ENCODE results near the gene REEP3.
"Not testable (repeated sequence)": the region's sequence is repeated elsewhere in the genome, so short reads cannot be mapped to it uniquely, and the experiment has no call there.

REEP3 gene, protein sequence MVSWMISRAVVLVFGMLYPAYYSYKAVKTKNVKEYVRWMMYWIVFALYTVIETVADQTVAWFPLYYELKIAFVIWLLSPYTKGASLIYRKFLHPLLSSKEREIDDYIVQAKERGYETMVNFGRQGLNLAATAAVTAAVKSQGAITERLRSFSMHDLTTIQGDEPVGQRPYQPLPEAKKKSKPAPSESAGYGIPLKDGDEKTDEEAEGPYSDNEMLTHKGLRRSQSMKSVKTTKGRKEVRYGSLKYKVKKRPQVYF

DNA sequence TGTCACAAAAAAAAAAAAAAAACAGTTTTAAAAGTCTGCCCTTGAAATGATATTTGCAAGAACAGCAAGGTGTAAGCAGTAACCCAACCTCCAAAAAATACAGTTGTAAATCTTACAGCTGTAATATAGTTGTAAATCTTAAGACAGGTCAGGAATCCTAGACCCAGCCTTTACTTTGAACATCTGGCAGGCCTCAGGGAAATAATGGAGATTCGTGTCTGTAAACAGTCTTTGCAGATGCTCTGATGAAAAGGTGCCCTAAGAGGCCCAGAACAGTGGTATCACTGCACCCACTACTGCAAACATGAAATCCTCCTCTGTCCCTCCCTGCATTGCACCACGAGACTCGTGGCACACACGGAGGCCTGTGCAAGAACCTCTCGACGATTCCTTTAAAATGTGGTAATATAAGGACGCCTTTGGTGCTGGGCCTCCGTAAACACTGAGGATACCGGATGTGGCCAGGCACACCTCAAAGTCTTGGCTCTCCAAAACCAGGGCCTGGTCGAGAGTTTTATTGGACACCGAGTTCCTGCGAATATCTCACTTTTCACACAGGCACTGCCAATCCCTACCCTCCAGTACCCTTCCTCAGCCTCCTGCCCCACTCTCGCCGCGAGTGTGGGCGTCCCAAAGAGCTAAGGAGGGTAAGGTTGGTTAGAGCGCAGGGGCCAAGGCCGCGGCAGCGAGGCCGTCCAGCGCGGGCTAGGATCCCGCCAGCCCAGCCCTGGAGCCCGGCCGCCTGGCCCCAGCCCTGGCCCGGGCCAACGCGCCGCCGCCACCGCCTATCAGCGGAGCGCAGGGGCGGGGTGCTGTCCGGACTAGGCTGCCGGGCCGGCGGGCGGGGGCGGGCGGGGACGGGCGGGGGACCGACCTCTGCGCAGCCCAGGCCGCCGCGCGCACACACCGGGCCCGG, at the start of gene REEP3:
REEP3 (plus strand) TSS at position 902 of the 916 bp plus-strand sequence. CDS start 145 bp downstream, outside the sequence.
- peak; percentile 73 for DNase-seq (ENCODE audit: low read depth, low spot score)

DNA sequence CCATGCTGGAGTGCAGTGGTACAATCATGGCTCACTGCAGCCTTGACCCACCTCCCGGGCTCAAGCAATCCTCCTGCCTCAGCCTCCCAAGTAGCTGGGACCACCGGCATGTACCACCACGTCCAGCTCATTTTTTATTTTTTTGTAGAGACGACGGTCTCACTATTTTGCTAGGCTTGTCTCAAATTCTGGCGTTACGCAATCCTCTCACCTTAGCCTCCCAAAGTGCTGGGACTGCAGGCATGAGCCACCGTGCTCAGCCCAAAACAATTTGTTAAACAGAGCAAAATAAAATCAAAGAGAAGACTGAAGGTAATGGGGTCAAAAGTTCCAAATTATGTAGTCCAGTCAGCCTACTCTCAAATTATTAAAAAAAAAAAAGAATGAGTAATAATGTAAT, 46.7 kb upstream of the REEP3 start:
- DNase-seq (ENCODE audit: low read depth, low spot score), result no peak

DNA sequence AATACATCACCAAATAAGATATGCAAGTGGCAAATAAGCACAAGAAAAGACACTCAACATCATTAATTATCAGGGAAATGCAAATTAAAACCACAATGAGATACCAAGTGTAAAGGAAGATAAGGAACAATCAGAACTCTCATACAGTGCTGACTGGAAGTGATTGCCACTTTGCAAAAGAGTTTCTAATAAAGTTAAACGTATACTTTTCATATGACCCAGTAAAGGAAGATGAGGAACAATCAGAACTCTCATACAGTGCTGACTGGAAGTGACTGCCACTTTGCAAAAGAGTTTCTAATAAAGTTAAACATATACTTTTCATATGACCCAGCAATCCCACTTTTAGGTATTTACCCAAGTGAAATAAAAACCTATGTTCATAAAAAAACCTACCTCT, 43.3 kb upstream of the REEP3 start:
- no peak for DNase-seq (ENCODE audit: low read depth, low spot score)

DNA sequence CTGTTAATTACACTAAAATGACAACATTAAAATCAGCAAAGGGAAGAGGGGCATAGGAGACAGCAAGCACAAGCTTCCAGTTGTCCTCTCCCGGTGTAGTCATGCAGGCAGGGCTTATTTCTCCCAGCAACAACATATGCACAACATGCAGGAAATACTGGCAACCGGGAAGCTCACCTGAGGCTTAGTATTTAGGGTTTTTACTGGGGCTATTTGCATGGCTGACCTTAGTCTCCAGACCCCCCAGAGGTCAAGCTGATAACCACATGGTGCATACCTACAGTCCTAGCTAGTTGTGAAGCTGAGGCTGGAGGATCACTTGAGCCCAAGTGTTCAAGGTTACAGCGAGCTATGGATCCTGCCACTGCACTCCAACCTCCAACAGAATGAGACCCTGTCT, 42.6 kb upstream of the REEP3 start:
- DNase-seq (ENCODE audit: low read depth, low spot score), result peak; percentile 76

DNA sequence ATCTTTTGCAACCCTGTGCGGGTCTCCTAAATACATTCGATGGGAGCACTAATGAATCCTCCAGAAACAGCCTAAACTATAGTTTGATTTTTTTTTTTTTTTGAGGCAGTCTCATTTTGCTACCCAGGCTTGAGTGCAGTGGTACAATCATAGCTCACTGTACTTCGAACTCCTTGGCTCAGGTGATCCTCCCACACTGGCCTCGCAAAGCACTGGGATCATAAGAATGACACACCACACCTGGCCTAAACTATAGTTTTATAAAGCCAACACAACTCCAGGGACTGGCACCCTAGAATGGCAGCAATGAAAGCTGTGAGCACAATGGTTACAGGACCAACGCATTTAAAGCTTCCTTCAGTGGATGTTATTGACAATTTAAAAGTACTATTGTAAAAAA, 41.0 kb upstream of the REEP3 start:
- DNase-seq (ENCODE audit: low read depth, low spot score), result no peak

DNA sequence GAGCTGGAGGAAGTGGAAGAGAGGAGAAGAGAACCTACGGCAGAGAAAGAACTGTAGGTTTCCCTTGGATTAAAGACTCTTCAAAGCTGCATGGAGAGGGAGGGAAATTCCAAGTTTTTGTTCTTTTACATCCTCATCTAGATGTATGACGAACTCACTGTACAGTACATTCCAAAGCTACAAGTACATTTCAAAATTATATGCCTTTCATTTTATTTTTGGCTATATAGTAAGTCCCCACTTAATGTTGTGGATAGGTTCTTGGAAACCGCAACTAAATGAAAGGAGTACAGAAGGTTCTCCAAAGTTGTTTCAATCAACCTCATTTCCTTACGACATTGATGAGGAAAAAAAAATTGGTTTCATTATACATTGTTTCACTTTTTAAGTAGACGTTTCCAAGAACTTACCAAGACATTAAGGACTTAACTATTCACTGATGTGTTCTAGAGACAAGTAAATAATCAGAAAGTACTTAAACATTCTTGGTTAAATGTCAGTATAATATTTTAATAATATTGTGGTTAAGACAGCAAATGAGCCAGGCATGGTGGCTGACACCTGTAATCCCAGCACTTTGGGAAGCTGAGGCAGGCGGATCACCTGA, 39.3 kb upstream of the REEP3 start:
- DNase-seq (ENCODE audit: low read depth, low spot score), result no peak

DNA sequence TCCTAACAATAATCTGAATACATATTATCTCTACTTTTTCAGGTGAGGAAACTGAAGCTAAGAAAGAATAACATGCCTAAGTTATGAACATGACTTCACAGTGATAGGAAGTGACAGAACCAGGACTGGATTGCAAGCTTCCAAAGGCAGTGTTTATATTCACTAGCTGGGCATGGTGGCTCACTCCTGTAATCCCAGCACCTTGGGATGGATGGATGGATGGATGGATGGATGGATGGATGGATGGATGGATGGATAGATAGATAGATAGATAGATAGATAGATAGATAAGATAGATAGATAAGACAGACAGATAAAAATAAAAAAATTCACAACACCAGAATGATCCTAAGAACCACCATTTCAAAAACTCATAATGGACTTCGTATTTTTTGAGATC, 37.2 kb upstream of the REEP3 start:
- no peak for DNase-seq (ENCODE audit: low read depth, low spot score)

DNA sequence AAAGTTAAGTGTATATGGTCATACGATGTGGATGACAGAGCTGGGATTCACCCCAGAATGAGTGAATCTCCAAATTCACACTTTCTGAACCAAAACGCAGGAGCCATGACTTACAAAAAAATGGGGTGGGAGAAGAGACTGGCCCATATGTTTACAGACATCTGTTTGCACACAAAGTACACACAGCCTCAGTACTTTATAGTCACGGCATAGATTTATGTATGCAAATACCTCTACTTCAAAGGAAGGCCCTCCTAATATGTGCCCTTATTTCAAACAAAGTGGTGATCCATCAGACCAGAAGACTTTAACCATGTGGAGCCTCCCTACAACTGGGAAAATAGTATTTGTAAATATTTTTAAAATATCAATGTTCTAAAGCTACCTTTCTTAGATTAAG, 33.2 kb upstream of the REEP3 start:
- DNase-seq (ENCODE audit: low read depth, low spot score), result no peak

DNA sequence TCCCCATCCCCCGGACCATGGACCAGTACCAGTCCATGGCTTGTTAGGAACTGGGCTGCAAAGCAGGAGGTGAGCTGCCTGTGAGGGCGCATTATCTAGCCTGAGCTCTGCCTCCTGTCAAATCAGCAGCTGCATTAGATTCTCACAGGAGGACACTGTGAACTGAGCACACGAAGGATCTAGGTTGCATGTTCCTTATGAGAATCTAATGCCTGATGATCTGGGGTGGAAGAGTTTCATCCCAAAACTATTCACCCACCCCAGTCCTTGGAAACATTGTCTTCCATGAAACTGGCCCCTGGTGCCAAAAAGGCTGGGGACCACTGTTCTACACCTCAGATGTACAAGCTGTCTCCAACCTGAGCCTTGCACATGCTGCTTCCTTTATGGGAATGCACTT, 31.4 kb upstream of the REEP3 start:
- no peak for DNase-seq (ENCODE audit: low read depth, low spot score)

DNA sequence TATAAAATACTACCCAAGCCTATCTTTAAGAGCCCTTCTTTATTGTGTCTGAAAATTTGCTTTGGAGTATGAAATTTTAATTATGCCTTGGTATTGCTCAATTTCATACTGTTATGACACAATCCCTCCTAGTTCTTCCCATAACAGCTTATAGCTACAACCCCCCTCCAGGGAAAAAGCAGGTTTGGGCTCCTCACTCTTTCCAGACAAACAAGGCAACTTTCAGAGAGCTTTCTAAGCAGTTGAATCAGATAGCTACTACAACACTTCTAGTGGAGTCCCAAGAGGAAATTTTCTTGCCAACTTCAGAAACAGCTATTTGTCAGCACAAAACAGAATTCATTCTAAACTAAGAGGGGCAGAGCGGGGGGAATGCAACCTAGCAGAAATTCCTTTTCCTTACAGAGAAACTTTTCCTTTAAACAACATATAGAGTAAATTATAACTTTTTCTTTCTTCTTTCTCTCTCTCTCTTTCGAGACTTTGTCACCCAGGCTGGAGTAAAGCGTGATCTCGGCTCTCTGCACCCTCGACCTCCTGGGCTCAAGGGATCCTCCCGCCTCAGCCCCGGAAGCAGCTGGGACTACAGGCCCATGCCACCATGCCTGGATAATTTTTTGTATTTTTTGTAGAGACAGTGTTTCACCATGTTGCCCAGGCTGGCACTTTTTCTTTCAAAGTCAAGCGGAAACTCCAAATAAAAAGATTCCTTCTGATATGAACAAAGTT, 29.4 kb upstream of the REEP3 start:
- DNase-seq (ENCODE audit: low read depth, low spot score), result peak; percentile 47

DNA sequence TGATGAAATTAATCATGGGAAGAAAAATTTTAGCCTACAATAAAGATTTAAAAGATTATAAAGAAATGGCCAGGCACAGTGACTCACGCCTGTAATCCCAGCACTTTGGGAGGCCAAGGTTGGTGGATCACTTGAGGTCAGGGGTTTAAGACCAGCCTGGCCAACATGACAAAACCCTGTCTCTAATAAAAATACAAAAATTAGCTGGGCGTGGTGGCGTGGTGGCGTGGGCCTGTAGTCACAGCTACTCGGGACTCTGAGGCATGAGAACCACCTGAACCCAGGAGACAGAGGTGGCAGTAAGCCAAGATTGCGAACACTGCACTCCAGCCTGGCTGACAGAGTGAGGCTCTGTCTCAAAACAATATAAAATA, 28.9 kb upstream of the REEP3 start:
- not testable (repeated sequence) for DNase-seq (ENCODE audit: low read depth, low spot score)

DNA sequence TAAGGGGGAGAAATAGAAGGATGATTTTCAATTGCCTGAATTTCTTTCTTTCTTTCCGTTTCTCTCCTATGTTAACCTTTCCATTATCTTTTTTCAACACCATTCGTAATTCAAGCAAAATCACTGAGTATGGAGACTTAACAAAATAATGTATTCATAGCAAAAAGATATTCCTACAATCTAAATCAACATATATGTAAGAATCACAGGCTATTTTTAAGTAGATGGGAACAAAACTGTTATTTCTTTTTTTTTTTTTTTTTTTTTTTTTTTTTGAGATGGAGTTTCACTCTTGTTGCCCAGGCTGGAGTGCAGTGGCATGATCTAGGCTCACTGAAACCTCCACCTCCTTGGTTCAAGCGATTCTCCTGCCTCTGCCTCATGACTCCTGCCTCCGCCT, 28.2 kb upstream of the REEP3 start:
- no peak for DNase-seq (ENCODE audit: low read depth, low spot score)

DNA sequence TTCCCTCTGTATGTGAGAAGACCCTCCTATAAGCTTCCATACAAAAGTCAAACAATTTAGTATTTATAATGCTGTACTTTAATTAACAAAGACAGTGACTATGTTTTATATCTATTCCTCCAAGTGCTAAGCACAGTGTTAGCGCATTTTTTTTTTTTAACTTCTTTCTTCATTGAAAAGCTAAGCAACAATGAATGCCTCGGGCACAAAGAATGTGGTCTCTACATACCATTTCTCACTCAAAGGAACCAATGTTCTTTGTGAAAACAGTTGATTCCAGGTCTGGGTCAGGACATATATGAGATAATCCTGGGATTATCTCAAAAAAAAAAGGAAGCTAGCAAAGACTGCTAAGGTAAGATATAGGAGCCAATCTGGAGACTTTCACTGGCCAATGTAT, 26.2 kb upstream of the REEP3 start:
- DNase-seq (ENCODE audit: low read depth, low spot score), result no peak

DNA sequence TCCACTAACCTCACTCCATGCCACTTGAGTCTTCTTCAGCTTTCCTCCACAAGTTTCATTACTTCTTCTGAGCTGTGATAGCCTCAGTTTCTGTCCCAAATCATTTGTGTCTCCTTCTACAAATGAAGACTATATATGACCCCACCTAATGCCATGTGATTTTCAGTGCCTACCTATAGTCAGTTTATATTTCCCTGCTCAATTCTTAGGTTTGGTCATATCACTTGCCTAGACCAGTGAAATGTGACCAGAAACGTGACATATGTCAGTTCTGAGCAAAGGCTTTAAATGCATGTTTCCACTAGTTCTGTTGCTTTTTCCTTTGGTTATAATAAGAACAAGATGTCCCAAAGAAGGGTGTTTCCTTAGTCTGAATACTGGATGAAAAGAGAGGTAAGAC, 24.6 kb upstream of the REEP3 start:
- no peak for DNase-seq (ENCODE audit: low read depth, low spot score)

DNA sequence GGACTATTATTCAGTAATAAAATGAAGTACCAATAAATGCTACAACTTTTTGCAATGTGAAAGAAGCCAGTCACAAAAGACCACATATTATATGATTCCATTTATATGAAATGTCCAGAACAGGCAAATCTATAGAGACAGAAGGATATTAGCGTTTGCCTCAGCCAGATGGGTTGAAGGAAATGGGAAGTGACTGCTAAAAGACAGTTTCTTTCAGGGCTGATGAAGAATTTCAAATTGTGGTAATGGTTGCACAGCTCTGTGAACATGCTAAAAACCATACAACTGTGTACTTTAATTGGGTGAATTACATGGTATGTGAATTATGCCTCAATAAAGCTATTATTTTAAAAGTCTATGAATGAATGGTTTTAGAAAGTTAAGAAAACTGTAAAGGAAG, 23.9 kb upstream of the REEP3 start:
- DNase-seq (ENCODE audit: low read depth, low spot score), result no peak

DNA sequence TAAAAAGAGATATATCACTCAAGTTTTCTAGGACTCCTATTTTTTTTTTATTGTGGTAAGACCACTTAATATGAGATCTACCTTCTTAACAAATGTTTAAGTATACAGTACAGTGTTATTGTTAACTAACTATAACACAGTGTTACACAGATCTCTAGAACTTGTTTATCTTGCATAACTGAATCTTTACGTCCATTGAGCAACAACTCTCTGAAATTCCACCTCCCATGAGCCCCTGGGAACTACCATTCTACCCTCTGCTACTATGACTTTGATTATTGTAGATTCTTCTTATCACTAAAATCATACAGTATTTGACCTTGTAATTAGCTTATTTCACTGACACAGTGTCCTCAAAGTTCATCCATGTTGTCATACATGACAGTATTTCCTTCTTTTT, 22.5 kb upstream of the REEP3 start:
- DNase-seq (ENCODE audit: low read depth, low spot score), result no peak

DNA sequence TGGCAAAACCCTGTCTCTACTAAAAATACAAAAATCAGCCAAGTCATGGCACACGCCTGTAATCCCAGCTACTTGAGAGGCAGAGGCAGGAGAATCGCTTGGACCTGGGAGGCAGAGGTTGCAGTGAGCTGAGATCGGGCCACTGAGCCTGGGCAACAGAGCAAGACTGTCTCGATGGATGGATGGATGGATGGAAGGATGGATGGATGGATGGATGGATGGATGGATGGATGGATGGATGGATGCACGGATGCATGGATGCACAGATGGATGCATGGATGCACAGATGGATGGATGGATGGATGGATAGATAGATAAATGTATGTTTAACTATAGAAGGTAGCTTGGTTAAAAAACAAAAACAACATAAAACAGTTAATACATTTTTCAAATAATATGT, 20.6 kb upstream of the REEP3 start:
- DNase-seq (ENCODE audit: low read depth, low spot score), result not testable (repeated sequence)

DNA sequence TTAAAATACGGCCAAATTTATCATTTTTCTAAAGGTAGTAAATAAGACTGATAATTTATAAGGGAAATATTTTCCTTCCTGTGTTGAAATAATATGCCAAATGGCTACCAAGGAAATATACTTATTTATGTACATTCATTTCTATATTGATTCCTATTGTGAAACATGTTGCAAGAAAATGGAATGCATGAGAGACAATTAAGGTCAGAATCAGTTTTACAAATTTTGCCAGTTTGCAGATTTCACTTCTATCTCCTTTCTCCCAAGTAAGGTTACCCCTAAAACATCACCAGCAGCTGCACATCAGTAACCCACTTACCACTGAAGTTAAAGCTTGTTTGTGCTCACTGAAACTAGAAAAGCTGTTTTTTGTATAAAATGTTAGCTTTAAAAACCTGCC, 19.2 kb upstream of the REEP3 start:
- DNase-seq (ENCODE audit: low read depth, low spot score), result no peak

DNA sequence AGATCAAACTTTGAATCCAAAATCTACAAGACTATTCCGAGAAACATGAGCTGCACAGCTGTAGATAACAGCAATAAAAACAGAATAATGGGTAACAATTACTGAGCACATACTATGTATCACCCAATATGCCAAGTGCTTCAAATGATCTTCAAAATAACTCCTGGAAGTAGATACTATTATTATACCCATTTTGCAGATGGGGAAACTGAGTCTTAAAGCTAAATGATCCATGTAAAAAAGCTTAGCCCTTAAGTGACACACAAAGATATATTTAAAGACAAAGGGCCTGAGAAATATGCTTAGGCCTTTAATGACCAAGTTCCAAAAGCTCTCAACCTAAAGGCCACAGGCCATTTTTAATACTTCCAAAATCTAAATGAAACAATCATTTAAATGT, 18.4 kb upstream of the REEP3 start:
- DNase-seq (ENCODE audit: low read depth, low spot score), result no peak

DNA sequence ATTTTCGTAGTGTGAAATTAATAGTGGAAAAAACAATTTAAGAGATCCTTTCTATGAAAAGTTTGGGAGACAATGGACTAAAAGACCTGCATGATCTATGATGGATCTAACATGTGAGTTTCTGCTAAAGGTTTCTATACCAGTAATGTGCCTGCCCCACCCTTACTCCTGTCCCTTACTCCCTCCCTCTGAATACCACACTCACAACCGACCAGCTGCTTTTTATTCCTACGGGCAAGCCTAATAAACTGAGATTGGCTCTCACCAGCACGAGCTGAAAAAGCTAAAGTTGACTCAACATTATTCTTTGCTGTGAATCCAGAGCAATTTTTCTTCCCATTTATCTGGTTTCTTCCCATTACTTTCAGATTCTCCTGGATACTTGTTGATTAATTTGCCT, 17.8 kb upstream of the REEP3 start:
- no peak for DNase-seq (ENCODE audit: low read depth, low spot score)

DNA sequence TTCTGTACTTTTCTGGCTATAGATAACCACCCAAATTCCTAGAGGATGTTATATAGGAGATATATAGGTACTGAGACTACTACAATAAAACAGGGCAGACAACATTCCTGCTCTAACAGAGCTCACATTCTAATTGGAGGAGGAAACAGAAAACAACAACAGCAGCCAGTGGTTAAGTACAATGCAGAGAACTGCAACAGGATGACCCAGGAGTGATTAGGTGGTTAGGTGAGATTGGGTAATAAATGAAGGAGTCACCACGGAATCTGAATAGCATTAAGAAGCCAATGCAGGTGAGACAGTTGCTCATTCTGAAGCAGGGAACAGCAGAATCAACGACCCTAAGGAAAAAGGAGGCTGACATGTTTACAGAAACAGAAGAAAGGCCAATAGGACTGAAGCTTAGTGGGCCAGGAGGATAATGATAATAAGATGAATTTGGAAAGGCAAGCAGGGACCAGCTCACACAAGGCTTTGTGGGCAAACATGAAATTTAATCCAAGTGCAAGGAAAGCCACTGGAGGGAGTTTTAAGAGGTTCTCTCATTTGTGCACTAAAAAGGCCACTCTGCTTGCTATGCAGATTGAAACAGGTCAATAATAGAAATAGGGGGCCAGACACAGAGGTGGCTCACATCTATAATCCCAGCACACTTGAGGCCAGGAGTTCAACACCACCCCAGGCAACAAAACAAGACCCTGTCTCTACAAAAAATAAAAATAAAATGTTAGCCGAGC, 16.9 kb upstream of the REEP3 start:
- peak; percentile 76 for DNase-seq (ENCODE audit: low read depth, low spot score)
